NCI-H1417 treated with DMSO at 0.1 percent for 48 hours (cell line): Measurements from ENCODE around the gene UBXN7.
"Not testable (repeated sequence)": the region's sequence is repeated elsewhere in the genome, so short reads cannot be mapped to it uniquely, and the experiment has no call there.

Source experiments
- DNase-seq: peaks from one replicate; lab custom pipeline; 2025; lab: John Stamatoyannopoulos, UW

UBXN7 gene

DNA sequence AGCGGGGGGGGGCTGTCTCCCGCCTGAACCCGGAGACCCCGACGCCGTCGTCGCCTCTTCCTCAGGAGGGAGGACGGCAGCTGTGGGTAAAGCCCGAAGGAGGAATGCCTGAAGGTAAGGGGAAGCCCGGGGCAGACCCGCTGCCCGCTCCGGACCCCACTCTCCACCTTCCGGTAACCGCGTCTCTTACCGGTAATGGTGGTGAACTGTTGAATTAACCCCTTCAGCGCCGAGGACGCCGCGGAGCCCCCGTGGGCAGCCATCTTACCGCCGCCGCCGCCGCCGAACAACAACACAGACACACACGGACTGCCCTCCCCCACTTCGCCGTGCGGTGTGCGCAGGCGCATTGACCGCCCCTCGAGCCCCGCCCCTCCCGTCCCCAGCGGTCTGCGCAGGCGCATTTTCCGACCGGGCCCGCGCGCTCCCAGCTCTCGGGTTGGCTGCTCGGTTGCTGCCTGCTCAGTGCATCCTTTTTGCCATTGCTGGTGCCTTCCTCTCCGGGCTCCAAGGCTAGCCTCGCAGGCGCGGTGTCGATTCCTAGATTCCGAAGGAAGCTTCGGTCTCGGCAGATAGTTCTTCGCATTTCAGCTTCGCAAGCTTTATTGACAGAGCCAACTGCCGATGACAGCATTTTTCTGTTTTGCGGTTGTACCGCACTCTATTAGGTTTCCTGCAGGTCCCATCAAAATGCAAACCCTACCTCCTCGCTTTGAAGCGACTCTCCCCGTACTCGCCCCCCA, at the start of gene UBXN7:
UBXN7 (minus strand) TSS at position 291 of the 743 bp plus-strand sequence; CDS start at position 263, 28 bp downstream.
- DNase-seq = peak; percentile 85

DNA sequence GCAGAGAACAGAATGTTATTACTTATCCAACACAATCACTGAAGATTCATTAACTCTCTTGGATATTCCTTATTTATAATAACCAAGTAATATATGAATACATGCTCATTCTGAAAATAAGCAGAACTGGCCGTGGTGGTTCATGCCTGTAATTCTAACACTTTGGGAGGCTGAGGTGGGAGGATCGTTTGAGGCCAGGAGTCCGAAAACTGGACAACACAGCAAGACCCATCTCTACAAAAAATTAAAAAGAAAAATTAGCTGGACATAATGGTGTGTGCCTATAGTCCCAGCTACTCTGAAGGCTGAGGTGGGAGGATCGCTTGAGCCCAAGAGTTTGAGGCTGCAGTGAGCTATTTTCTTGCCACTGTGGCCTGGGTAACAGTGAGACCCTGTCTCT, 45.5 kb upstream of the UBXN7 start:
- DNase-seq = no peak

- no peak for DNase-seq
These were observed 40.1 kb upstream of the UBXN7 start for GRCh38 chr3:196472286-196472685.

DNA sequence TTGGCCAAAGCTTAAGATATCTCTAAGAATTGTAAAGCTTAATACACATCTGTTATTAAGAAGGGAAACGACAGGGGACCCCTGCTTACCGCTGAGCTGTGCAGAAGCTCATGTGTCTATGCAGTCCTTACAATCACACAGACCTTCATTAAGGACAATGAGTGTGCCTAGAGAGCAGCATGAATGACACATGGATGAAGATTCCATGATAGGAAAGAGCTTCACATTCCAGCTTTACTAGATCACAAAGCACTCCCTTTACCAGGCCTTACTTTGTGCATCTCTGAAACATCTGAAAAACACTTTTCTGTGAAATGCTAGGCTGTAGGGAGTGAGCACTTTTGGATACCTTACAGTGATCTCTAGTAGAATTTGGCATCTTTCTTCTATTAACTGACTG, 39.3 kb upstream of the UBXN7 start:
- DNase-seq = no peak

GRCh38 chr3:196470182-196470581, 38.0 kb upstream of the UBXN7 start:
- not testable (repeated sequence) for DNase-seq

- no peak for DNase-seq
These were observed 31.6 kb upstream of the UBXN7 start for GRCh38 chr3:196463804-196464203.

- DNase-seq = no peak
These were observed 31.2 kb upstream of the UBXN7 start for GRCh38 chr3:196463478-196463756.

GRCh38 chr3:196462680-196463477, 30.7 kb upstream of the UBXN7 start:
- not testable (repeated sequence) for DNase-seq

GRCh38 chr3:196458063-196458462, 25.8 kb upstream of the UBXN7 start:
- no peak for DNase-seq

GRCh38 chr3:196457470-196457869, 25.2 kb upstream of the UBXN7 start:
- DNase-seq = not testable (repeated sequence)

- DNase-seq = no peak
These were observed 22.7 kb upstream of the UBXN7 start for GRCh38 chr3:196454935-196455334.

DNA sequence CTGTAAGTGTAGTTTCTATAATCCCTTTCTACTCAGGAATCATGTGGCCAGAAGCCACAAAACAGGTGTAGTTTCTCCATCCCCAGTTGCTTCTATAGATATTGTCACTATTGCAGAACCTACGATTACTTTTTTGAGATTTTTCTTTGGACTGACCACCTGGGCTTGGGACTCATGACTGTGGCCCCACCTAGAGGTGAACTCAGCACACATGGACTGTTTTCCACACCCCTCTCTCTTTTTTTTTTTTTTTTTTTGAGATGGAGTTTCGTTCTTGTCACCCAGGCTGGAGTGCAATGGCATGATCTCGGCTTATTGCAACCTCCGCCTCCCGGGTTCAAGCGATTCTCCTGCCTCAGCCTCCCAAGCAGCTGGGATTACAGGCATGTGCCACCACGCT, 13.2 kb upstream of the UBXN7 start:
- DNase-seq = not testable (repeated sequence)

DNA sequence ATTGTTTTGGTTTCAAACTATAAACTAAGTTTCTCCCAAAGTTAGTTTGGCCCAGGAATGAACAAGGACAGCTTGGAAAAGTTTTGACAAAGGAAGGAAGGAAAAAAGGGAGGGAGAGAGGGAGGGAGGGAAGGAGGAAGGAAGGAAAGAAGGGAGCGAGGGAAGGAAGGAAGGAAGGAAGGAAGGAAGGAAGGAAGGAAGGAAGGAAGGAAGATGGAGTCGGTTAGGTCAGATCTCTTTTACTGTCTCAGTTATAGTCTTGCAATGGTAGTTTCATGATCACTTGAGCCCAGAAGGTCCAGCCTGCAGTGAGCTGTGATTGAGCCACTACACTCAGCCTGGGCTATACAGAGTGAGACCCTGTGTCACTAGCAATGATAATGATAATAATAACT, 12.3 kb upstream of the UBXN7 start:
- DNase-seq = no peak

GRCh38 chr3:196440696-196441095, 8.5 kb upstream of the UBXN7 start:
- DNase-seq = no peak

- no peak for DNase-seq
These were observed 7.9 kb upstream of the UBXN7 start for GRCh38 chr3:196440041-196440537.

DNA sequence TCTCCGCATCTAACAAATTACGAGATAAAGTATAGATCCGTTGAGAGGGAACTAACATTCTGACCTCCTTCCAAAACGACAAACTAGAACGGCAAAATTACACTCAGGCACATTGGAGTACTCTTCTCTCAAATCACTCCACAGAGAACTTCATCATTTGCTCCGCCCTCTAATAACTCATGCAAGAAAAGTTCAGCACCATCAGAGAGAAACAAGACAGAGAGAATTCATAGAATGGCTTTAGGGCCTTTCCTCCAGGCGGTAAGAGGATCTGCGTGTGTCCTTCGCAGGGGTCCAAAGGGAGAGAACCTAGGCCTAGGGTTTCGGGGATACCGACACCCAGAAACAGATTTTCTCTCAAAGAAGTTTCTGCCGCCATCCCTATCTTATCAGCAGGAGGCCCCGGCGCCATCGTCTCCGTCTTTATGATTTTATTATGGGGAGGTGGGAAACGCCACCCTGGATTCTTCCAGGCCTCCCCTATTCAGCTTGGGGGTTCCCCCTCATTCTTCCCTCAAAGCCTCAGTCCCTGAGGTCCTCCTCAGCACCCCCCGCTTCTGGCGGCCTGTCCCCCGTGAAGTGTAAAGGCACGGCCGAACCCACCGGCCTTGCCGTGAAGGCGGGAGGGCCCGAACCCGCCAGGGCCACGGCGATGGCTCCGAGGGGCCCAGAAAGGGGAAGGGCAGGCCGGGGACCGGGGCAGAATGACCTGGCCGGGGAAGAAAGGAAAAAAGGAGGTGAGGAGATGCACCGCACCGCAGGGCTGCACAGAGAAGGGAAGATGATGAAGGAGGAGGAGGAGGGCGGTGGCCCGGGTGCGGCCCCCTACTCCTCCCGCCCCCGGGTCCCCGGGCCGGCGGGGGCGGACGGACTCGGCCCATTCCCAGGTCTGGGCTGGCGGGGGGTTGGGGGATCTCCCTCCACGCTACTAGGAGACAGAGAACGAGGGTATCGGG, 768 bp downstream of the UBXN7 start:
- no peak for DNase-seq

- DNase-seq = no peak
These were observed 4.2 kb downstream of the UBXN7 start for GRCh38 chr3:196428041-196428440.

- not testable (repeated sequence) for DNase-seq
These were observed 7.8 kb downstream of the UBXN7 start for GRCh38 chr3:196424421-196424820.

DNA sequence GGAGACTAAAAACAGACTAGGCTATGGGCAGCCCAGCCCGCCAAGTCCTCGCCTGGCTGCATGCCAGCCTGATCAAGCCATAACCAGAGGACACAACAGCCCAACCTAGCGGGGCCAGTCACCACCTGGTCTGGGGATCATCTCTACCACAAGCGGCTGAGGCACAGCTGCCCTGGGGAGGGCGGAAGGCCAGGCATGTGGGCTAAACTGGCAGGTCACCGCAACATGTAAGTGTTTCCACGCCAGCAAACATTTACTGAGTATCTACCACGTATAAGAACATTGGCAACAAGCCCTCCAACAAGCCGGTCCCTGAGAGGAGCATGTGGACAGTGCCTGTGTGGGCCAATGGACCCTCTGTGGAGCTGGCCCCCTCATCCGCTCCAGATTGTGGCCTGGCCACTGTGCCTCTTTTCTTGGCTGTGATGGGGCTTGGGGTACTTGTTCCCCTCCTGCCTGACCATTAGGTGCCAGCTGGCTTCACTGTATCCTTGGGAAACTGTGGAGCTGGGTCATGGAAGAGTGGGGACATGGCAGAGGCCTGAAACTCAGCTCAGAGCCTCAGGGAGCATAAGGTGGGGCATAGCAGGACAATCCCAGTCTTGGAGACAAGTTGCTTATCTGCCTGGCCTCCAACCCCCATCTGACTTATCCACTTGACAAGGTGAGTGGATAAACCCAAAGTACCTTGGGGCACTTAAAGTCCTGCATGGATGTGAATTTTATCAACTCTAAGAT, 9.0 kb downstream of the UBXN7 start:
- DNase-seq = no peak

GRCh38 chr3:196421668-196422067, 10.6 kb downstream of the UBXN7 start:
- DNase-seq = not testable (repeated sequence)

GRCh38 chr3:196419386-196419785, 12.8 kb downstream of the UBXN7 start:
- DNase-seq = no peak
